T-cell (primary cell): ENCODE results near the gene TTC33. TPM values are rescaled to one million over a fixed set of nuclear protein-coding genes. Genes with fewer than 3 reads are reported as not detected.

ENCODE experiments used
- ATAC-seq, 4 experiments: fragments of 200-7000 bp in 3 of 4; fragments of 150-1000 bp in 1 of 4; cut with Tn5 transposase; replicated peaks in 1 of 4; 1 replicate in 3 of 4; 2 replicates in 1 of 4; pipeline ENCODE4 v1.10.0; 2021; ENCODE audit warnings: moderate library complexity in 3 of 4, mild to moderate bottlenecking in 2 of 4, moderate number of reproducible peaks in 1 of 4
- CTCF ChIA-PET, 2 donors: fragments of 300-600 bp; sonication (Branson Sonifier 250); formaldehyde crosslinking; loops; one replicate each; lab custom pipeline; 2022; ENCODE audit warnings: antibody characterized with exemption in 2 of 2; lab: Charles Lee
- POLR2A ChIA-PET, 2 donors: fragments of 300-600 bp; sonication (Branson Sonifier 250); formaldehyde crosslinking; loops; one replicate each; lab custom pipeline; 2022; ENCODE audit warnings: antibody characterized with exemption in 2 of 2; lab: Charles Lee
- DNase-seq, 35 experiments: peaks; one replicate each; pipeline versions ENCODE4 v3.0.0 to v3.0.0-alpha.2; 2013 to 2023
- H3K27ac ChIP-seq: one replicate; pipeline ENCODE4 v1.5.1; 2013; ENCODE audit warnings: low read length
- H3K27me3 ChIP-seq, 2 experiments: replicated peaks in 1 of 2; 1 replicate in 1 of 2; 2 replicates in 1 of 2; pipeline versions ENCODE4 v1.6.1 to v1.7.0; 2013; ENCODE audit warnings: low read length in 1 of 2, mixed read lengths in 1 of 2; ENCODE audit not compliant: control insufficient read depth in 2 of 2, insufficient read depth in 2 of 2; ENCODE audit errors: extremely low read depth in 1 of 2
- H3K36me3 ChIP-seq, 2 donors: 1 replicate in 1 of 2; 2 replicates in 1 of 2; pipeline versions ENCODE4 v1.6.1 to v1.7.0; 2013; ENCODE audit warnings: low read length in 1 of 2; ENCODE audit not compliant: control insufficient read depth in 2 of 2, insufficient read depth in 1 of 2; ENCODE audit errors: extremely low read depth in 1 of 2
- H3K4me1 ChIP-seq, 2 experiments: 1 replicate in 1 of 2; 2 replicates in 1 of 2; pipeline versions ENCODE4 v1.6.1 to v1.7.0; 2013; ENCODE audit warnings: low read length in 2 of 2, mixed read lengths in 1 of 2; ENCODE audit not compliant: insufficient read depth in 2 of 2, control insufficient read depth in 1 of 2; ENCODE audit errors: extremely low read depth in 1 of 2
- H3K4me3 ChIP-seq, 2 donors: 1 replicate in 1 of 2; 2 replicates in 1 of 2; pipeline versions ENCODE4 v1.5.1 to v1.7.0; 2013; ENCODE audit warnings: mild to moderate bottlenecking in 2 of 2, low read length in 1 of 2, moderate library complexity in 1 of 2; ENCODE audit not compliant: control insufficient read depth in 1 of 2; ENCODE audit errors: extremely low read depth in 1 of 2
- H3K9me3 ChIP-seq: 2 replicates; pipeline ENCODE4 v1.7.0; 2013
- H3K27ac Mint-ChIP-seq, 2 donors: one replicate each; pipeline ENCODE4 v1.8.0; 2020 to 2021; ENCODE audit warnings: mild to moderate bottlenecking in 2 of 2, mixed read lengths in 2 of 2
- H3K27me3 Mint-ChIP-seq, 2 donors: one replicate each; pipeline ENCODE4 v1.8.0; 2021 to 2022; ENCODE audit warnings: mixed read lengths in 2 of 2
- H3K36me3 Mint-ChIP-seq: one replicate; pipeline ENCODE4 v1.8.0; 2021; ENCODE audit warnings: mixed read lengths
- H3K4me1 Mint-ChIP-seq, 3 donors: one replicate each; pipeline ENCODE4 v1.8.0; 2020 to 2022; ENCODE audit warnings: mixed read lengths in 3 of 3, mild to moderate bottlenecking in 1 of 3
- H3K4me3 Mint-ChIP-seq, 3 donors: one replicate each; pipeline ENCODE4 v1.8.0; 2020 to 2022; ENCODE audit warnings: mild to moderate bottlenecking in 3 of 3, mixed read lengths in 3 of 3, moderate library complexity in 3 of 3
- H3K9me3 Mint-ChIP-seq, 3 donors: one replicate each; pipeline ENCODE4 v1.8.0; 2020 to 2022; ENCODE audit warnings: mixed read lengths in 3 of 3
- WGBS: methylation state at CpG from one replicate; pipeline ENCODE4 v1.1.5; 2013; ENCODE audit warnings: missing lambda C conversion rate; ENCODE audit not compliant: insufficient coverage; 5-methylcytosine and 5-hydroxymethylcytosine counted together
- total RNA-seq, 35 experiments: library from RNA in 6 of 35; stranded (reverse) in 6 of 35; fragments of 120-200 nt in 1 of 35; gene quantifications; one replicate each; pipeline versions ENCODE4 v1.2.1 to v1.2.4 and lab custom pipeline; 2013 to 2026

The TTC33 gene
- total RNA-seq, 5 donors from 2014 or later (not counting 1 experiment from before 2014, with no cell fraction given) = 8.3 to 15.4 (median 13.6) TPM

DNA sequence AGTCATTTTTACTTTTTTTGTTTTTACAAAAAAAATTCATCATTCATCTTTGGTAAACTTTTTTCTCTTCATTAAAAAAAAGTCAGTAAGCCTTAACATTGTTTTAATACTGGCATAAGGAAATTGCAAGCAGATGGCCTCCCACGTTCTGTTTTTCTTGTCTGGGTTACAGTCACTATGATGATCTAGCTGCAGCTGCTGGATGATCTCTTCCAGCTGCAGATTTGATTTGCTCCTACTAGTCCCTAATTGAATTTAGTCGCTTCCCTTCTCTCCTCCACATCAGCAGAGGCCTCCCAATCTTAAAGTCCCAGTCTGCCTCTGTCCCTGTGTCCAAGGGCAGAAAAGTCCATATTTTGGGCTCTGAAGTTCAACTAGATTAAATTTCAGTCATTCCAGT lies 182.8 kb downstream of the TTC33 start:
- POLR2A ChIA-PET = interaction anchor here in 1 of 2 donors (0.6 kb wide), 1 partner anchor 151 kb away, joined by 3 read pairs; no protein-coding TSS in a partner anchor
- Histone ChIP-seq H3K36me3 (no peaks in the 10 kb centered on the region), H3K27ac (no peak overlapping the region), H3K4me3 (no peak overlapping the region), H3K4me1 (no peaks in the 10 kb centered on the region), H3K9me3 (no peaks in the 10 kb centered on the region), H3K27me3 (no peaks in the 10 kb centered on the region)
- ATAC-seq = no peak
- H3K4me1 Mint-ChIP-seq = peaks cover 5 to 16% (median 14%) of the 10 kb centered on the region in 3 donors
- H3K36me3 Mint-ChIP-seq = no peaks in the 10 kb centered on the region
- H3K27me3 Mint-ChIP-seq = no peaks in the 10 kb centered on the region
- CTCF ChIA-PET = no interaction called here
- 83% methylated on average over 2 of the region's 2 CpGs for WGBS
- DNase-seq = no peak
- H3K27ac Mint-ChIP-seq = no peak overlapping the region
- no peak overlapping the region for H3K4me3 Mint-ChIP-seq
- peaks cover 0 to 3% (median 0%) of the 10 kb centered on the region in 3 donors for H3K9me3 Mint-ChIP-seq

DNA sequence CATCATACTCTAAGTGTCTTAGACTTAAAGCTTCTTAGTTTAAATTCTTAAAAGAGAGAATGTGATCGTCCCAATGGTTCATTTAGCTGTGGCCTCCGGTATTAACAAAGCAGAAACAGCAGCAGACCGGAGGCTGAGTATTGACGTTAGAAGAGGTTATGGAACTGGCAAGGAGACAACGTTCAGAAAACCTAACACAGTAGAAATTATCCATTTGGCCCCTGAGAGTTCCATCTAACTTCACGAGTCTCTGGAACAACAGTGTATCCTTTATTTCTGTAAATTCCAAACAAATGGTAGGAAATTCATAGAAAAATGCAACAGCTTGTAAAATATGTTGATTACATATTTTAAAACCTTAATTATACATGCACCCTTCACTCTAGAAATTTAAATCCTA lies 183.4 kb downstream of the TTC33 start:
- ChIA-PET POLR2A (no interaction called here), CTCF (no interaction called here)
- WGBS = 93% methylated on average over 3 of the region's 6 CpGs
- DNase-seq (no peak), ATAC-seq (no peak)
- Mint-ChIP-seq H3K4me1 (peaks cover 5 to 14% (median 12%) of the 10 kb centered on the region in 3 donors), H3K36me3 (no peaks in the 10 kb centered on the region), H3K4me3 (no peak overlapping the region), H3K27me3 (no peaks in the 10 kb centered on the region), H3K27ac (no peak overlapping the region), H3K9me3 (peaks cover 0 to 3% (median 0%) of the 10 kb centered on the region in 3 donors)
- no peak overlapping the region for H3K27ac ChIP-seq
- H3K9me3 ChIP-seq = no peaks in the 10 kb centered on the region
- H3K4me1 ChIP-seq = no peaks in the 10 kb centered on the region
- H3K27me3 ChIP-seq = no peaks in the 10 kb centered on the region
- H3K36me3 ChIP-seq = no peaks in the 10 kb centered on the region
- no peak overlapping the region for H3K4me3 ChIP-seq

DNA sequence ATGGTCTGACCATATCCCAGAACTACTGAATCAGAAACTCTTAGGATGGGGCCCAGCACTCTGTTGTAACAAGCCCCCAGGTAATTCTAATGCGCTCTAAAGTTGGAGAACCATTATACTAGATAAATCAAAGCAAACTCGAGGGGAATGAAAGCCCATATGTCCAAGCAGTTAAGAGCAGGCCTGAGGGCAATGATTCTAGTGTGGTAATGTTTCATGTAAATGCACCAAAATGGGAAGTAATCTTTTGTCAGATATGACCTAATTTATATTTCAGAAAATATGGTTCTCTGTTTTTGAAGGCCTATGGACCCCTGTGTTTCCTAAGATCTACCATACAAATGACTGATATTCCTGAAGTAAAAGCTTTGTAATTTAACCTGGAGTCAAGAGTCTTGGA lies 184.0 kb downstream of the TTC33 start:
- Mint-ChIP-seq H3K4me1 (peaks cover 5 to 14% (median 12%) of the 10 kb centered on the region in 3 donors), H3K27me3 (no peaks in the 10 kb centered on the region), H3K9me3 (peaks cover 0 to 3% (median 0%) of the 10 kb centered on the region in 3 donors), H3K27ac (no peak overlapping the region), H3K4me3 (no peak overlapping the region), H3K36me3 (no peaks in the 10 kb centered on the region)
- ChIA-PET CTCF (no interaction called here), POLR2A (no interaction called here)
- ATAC-seq (no peak), DNase-seq (no peak)
- Histone ChIP-seq H3K27ac (no peak overlapping the region), H3K27me3 (peaks cover 0 to under 1% of the 10 kb centered on the region in 2 experiments), H3K4me3 (no peak overlapping the region), H3K4me1 (no peaks in the 10 kb centered on the region), H3K9me3 (no peaks in the 10 kb centered on the region), H3K36me3 (no peaks in the 10 kb centered on the region)
- WGBS = no CpG with 5 or more reads among the region's 2 CpGs

DNA sequence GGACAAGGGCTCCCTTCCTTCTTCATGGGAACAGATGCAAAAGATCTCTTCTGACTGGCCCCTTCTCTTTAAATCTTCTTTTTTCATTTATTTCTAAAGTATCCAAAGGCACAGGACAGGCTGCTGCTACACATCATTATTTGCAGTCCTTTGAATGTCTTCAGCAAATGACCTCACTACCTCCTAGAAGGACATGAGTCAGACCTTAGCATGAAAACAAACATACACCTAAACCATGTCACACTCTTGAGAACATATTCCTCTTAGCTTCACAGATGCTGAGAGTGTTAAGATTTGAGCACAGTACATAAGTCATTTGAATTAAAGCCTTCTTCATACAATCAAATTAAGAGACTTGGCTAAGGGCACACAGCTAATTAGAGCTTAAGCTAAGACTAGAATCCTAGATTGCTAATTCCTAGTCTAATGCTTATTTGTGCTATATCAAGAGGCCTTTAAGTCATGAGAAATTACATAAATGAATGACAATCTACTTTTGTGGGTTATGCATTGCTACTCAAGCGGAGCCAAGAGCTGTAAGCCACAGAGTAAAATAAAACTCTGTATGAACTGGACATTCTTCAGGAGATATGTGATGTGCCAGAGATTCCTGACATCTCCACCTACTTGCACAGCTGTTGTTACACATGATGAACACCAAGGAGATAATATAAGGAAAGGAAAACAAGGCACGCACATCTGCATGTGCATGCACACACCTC lies 185.2 kb downstream of the TTC33 start:
- no peak overlapping the region for H3K4me3 Mint-ChIP-seq
- Histone ChIP-seq H3K4me1 (no peaks in the 10 kb centered on the region), H3K4me3 (no peak overlapping the region), H3K27me3 (peaks cover 0 to 2% of the 10 kb centered on the region in 2 experiments), H3K27ac (no peak overlapping the region), H3K9me3 (no peaks in the 10 kb centered on the region), H3K36me3 (no peaks in the 10 kb centered on the region)
- WGBS = no CpG with 5 or more reads among the region's 2 CpGs
- no peaks in the 10 kb centered on the region for H3K27me3 Mint-ChIP-seq
- H3K4me1 Mint-ChIP-seq = peaks cover 5 to 14% (median 12%) of the 10 kb centered on the region in 3 donors
- ATAC-seq (peak in 1 of 4 experiments; percentile 56), DNase-seq (no peak)
- ChIA-PET CTCF (no interaction called here), POLR2A (interaction anchor here in 1 of 2 donors (0.6 kb wide), 1 partner anchor 652 kb away, joined by 3 read pairs; no protein-coding TSS in a partner anchor)
- H3K9me3 Mint-ChIP-seq = peaks cover 0 to 3% (median 0%) of the 10 kb centered on the region in 3 donors
- no peaks in the 10 kb centered on the region for H3K36me3 Mint-ChIP-seq
- peak overlapping the region in 1 of 2 donors; percentile 13 for H3K27ac Mint-ChIP-seq

DNA sequence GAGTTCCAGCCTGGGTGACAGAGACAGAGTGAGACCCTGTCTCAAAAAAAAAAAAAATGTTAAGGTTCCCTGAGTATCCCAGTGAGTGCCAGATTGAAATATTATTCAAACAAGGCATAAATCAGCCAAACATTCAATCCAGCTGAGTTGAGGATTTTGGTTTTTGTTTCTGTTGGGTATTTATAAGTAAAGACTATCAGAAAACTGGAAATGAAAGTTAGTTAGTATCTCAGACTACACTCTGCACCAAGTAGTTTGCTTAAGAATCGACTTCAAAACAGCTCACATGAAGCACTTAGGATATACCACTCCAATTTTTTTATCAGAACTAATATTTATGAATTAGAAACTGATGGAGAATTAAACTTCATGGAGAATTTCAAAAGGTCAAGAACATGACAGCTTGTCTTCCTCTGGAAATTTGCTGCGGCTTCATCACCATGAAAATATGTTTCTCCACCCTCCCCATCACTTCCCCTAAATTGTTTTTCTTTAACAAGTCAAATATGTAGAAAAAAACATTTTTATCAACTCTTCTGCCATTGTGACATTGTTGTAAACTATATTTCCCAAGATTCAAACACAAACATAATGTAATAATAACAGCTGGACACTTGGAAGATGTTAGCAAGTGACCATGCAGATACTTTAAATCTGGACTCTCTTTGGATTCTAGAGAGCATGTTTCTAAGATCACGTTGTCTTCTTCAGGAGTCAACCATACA lies 186.1 kb downstream of the TTC33 start:
- Histone ChIP-seq H3K9me3 (no peaks in the 10 kb centered on the region), H3K36me3 (no peaks in the 10 kb centered on the region), H3K4me3 (no peak overlapping the region), H3K27me3 (peaks cover 0 to 2% of the 10 kb centered on the region in 2 experiments), H3K4me1 (no peaks in the 10 kb centered on the region), H3K27ac (no peak overlapping the region)
- no peak for ATAC-seq
- H3K4me1 Mint-ChIP-seq = peaks cover 5 to 14% (median 12%) of the 10 kb centered on the region in 3 donors
- no peak overlapping the region for H3K27ac Mint-ChIP-seq
- no peak for DNase-seq
- peaks cover 0 to 3% (median 0%) of the 10 kb centered on the region in 3 donors for H3K9me3 Mint-ChIP-seq
- POLR2A ChIA-PET = no interaction called here
- H3K4me3 Mint-ChIP-seq = no peak overlapping the region
- no CpG with 5 or more reads among the region's 3 CpGs for WGBS
- CTCF ChIA-PET = no interaction called here
- H3K27me3 Mint-ChIP-seq = no peaks in the 10 kb centered on the region
- no peaks in the 10 kb centered on the region for H3K36me3 Mint-ChIP-seq

DNA sequence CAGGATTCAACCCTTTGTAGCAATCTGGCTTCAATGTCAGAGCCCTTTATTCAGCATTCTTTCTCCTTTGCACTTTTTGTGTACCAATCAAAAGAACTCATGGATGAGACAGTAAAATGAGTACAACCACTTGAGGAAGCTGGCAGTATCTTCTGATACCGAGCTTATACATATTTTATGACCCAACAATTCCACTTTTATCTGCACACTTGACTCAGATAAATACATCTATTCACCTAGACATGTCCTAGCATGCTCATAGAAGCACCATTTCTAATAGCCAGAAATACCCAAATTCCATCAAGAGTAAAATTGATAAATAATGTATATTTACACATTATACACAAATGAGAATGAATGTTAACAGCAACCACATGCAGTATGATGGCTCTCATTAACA lies 187.2 kb downstream of the TTC33 start:
- H3K4me3 Mint-ChIP-seq = no peak overlapping the region
- no peaks in the 10 kb centered on the region for H3K9me3 ChIP-seq
- H3K27me3 Mint-ChIP-seq = no peaks in the 10 kb centered on the region
- no peaks in the 10 kb centered on the region for H3K9me3 Mint-ChIP-seq
- no peaks in the 10 kb centered on the region for H3K36me3 ChIP-seq
- H3K4me1 Mint-ChIP-seq = peaks cover 5 to 14% (median 12%) of the 10 kb centered on the region in 3 donors
- no peaks in the 10 kb centered on the region for H3K4me1 ChIP-seq
- no peak overlapping the region for H3K27ac ChIP-seq
- no peak for DNase-seq
- H3K4me3 ChIP-seq = no peak overlapping the region
- POLR2A ChIA-PET = interaction anchor here in 1 of 2 donors (0.6 kb wide), 1 partner anchor 1302 kb away, joined by 3 read pairs; no protein-coding TSS in a partner anchor
- H3K27me3 ChIP-seq = peaks cover 0 to 2% of the 10 kb centered on the region in 2 experiments
- no peaks in the 10 kb centered on the region for H3K36me3 Mint-ChIP-seq
- no CpG with 5 or more reads among the region's 1 CpG for WGBS
- H3K27ac Mint-ChIP-seq = no peak overlapping the region
- CTCF ChIA-PET = no interaction called here
- ATAC-seq = no peak
